ENCODE measurements around the gene HOXA7. TPM values are rescaled to one million over a fixed set of nuclear protein-coding genes. Genes with fewer than 3 reads are reported as not detected.

Gene HOXA7
- total RNA-seq, 1 donor from 2014 or later: not detected

DNA sequence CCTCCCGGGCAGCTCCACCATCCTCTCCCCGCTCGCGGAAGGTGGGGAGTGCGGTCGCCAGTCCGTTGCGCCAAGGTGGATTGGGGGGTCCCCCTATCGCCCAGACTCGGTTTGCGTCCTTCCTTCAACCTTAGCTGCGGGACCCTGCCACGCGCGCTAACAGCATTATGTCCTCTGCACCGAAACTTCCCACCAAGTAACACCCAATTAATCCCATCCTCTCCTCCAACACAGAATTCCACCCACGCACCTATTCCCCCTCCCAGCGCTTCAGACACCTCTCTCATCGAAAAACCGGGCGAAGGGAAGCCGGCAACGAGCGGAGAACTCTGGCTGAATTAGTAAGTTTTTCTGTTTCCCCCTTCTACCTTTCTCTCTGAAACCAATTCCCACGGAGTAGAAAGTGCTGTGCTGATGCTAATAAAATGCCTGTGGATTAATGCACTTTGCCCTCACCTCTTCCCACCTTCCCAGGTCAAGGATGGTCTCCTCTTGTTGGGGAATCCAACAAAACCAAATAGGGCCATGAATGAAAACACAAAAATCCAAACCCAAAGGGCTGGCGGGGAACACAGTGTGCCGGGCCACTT is 5.0 kb downstream of the HOXA7 start:
- no peak for TF ChIP-seq CTCF (IDR thresholded peaks at IDR 0.05; ENCODE audit: partially characterized antibody, unreplicated experiment)
- peaks cover 11% of the 10 kb centered on the region for H3K9me3 Mint-ChIP-seq (ENCODE audit: unreplicated experiment)
- peaks cover 12% of the 10 kb centered on the region for H3K36me3 Mint-ChIP-seq (ENCODE audit: unreplicated experiment)
- DNase-seq: no peak
- H3K4me3 Mint-ChIP-seq (ENCODE audit: unreplicated experiment): peak overlapping the region; percentile 77
- no peak overlapping the region for H3K27ac Mint-ChIP-seq (ENCODE audit: unreplicated experiment)
- peaks cover 60% of the 10 kb centered on the region for H3K27me3 Mint-ChIP-seq (ENCODE audit: unreplicated experiment)
- H3K4me1 Mint-ChIP-seq (ENCODE audit: low read depth, unreplicated experiment): peaks cover 1% of the 10 kb centered on the region

DNA sequence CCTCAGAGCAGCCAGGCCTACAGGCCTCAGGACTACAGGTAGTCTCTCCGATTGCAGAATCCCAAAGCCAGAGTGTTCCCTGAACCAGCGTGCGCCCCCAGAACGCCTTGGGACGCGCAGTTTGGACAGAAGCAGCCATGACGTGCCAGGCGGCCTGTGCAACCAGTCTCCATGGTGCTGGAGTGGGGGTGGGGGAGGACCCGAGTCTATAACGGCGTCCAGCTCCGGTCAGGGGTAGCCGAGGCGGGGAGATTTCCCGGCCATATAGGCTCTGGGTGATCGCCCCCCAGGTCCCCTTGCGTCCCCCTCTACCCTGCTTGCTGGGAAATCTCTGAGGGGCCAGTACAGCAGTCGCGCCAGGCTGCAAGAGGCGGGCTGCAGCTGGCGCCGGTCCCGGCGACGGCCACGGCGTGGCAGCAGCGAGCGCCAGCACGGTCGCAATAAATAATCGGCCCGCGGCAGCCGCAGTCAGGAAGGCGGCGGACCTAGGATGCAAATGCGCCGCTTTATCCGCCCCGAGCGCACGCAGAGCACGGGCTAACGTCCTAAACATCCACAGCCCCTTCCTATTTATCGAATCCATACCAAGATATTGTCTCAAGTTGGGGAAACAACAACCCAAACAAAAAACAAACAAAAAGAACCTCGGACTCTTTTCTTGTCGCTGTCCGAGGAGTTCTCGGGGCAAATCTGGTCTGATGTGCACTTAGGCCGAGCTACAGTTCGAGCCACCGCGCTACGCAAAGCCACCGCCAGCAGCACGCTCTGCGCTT is 5.7 kb downstream of the HOXA7 start:
- H3K4me1 Mint-ChIP-seq (ENCODE audit: low read depth, unreplicated experiment): no peaks in the 10 kb centered on the region
- H3K4me3 Mint-ChIP-seq (ENCODE audit: unreplicated experiment): peak overlapping the region; percentile 77
- no peak overlapping the region for H3K27ac Mint-ChIP-seq (ENCODE audit: unreplicated experiment)
- H3K9me3 Mint-ChIP-seq (ENCODE audit: unreplicated experiment): peaks cover 12% of the 10 kb centered on the region
- peak; percentile 88 for TF ChIP-seq CTCF (IDR thresholded peaks at IDR 0.05; ENCODE audit: partially characterized antibody, unreplicated experiment)
- peaks cover 62% of the 10 kb centered on the region for H3K27me3 Mint-ChIP-seq (ENCODE audit: unreplicated experiment)
- peaks cover 17% of the 10 kb centered on the region for H3K36me3 Mint-ChIP-seq (ENCODE audit: unreplicated experiment)
- DNase-seq: peak; percentile 85

DNA sequence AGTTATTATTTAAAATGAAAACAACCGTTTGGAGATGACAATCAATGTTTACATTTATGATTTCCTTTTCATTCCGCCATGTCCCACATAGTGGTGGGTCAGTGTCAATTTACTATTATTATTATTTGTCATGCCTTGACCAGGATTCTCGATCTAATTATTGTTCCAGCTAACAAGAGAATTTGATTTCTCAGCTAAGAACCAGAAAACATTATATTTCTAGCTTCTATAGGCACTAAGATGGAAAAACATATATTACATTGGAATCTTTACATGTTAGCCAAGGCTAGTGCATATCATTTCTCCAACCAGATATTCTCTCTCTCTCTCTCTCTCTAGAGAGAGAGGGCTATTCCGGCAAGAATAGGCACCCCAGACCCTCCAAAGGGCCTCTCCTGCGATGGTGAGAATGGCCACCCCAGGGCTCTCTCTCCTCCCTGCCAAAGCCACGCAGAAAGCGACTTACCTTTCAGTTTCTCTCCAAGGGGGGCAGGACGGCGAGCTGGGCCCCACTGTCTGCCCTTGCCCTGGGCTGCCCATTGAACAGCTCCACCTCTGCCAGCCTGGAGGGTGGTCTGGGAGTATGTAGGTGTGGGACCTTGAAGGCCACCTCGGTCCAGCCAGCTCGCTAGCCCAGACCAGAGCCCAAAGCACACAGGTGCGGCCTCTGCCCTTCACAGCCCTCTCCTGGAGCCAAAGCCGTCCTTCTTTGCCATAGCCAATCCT is 6.5 kb downstream of the HOXA7 start:
- H3K27ac Mint-ChIP-seq (ENCODE audit: unreplicated experiment): no peak overlapping the region
- DNase-seq: no peak
- H3K4me3 Mint-ChIP-seq (ENCODE audit: unreplicated experiment): no peak overlapping the region
- H3K36me3 Mint-ChIP-seq (ENCODE audit: unreplicated experiment): peaks cover 17% of the 10 kb centered on the region
- H3K4me1 Mint-ChIP-seq (ENCODE audit: low read depth, unreplicated experiment): no peaks in the 10 kb centered on the region
- no peak for TF ChIP-seq CTCF (IDR thresholded peaks at IDR 0.05; ENCODE audit: partially characterized antibody, unreplicated experiment)
- peaks cover 10% of the 10 kb centered on the region for H3K9me3 Mint-ChIP-seq (ENCODE audit: unreplicated experiment)
- peaks cover 61% of the 10 kb centered on the region for H3K27me3 Mint-ChIP-seq (ENCODE audit: unreplicated experiment)

- H3K4me3 Mint-ChIP-seq (ENCODE audit: unreplicated experiment): no peak overlapping the region
- H3K9me3 Mint-ChIP-seq (ENCODE audit: unreplicated experiment): peaks cover 7% of the 10 kb centered on the region
- DNase-seq: no peak
- no peaks in the 10 kb centered on the region for H3K4me1 Mint-ChIP-seq (ENCODE audit: low read depth, unreplicated experiment)
- H3K27ac Mint-ChIP-seq (ENCODE audit: unreplicated experiment): no peak overlapping the region
- H3K27me3 Mint-ChIP-seq (ENCODE audit: unreplicated experiment): peaks cover 54% of the 10 kb centered on the region
- peaks cover 17% of the 10 kb centered on the region for H3K36me3 Mint-ChIP-seq (ENCODE audit: unreplicated experiment)
- TF ChIP-seq CTCF (IDR thresholded peaks at IDR 0.05; ENCODE audit: partially characterized antibody, unreplicated experiment): no peak
Observed at GRCh38 chr7:27148756-27149641, 7.5 kb downstream of the HOXA7 start.

Data from glutamatergic neuron (in vitro differentiated cells).